Fibroblast of lung (primary cell): ENCODE results near the gene DHX57.

Experiments used
- EZH2 ChIP-seq: IDR thresholded peaks from 2 replicates; pipeline ENCODE4 v1.5.1; 2012; ENCODE audit warnings: low read length, control low read depth, mild to moderate bottlenecking; ENCODE audit errors: missing control alignments
- TF ChIP-seq, protein P1 (sequence below), 2 donors: IDR thresholded peaks in 1 of 2; conservative IDR thresholded peaks in 1 of 2; 1 replicate in 1 of 2; 2 replicates in 1 of 2; pipeline ENCODE4 v1.5.1; 2011 to 2012; ENCODE audit warnings: low read length in 2 of 2, control low read depth in 1 of 2, inconsistent platforms in 1 of 2, low read depth in 1 of 2, mild to moderate bottlenecking in 1 of 2

DNA sequence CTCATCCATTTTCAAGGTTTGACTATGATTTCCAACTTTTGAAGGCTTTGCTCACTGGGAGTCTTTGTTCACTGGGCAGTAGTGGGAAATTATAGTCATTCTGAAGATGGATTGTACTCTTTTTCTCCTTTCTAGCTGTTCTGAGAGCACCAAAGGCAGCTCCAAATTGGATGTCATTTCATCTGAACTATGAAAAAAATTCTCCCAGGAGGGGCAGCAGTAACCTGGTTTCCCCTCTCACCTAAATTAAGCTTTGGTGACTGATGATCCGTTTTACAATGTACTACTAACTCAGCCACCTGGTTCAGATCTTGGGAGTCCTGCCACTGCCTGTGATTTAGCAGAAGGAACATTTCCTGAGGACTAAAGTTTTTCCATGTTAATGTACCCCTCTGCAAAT, 31.5 kb upstream of the DHX57 start:
- no peak for TF ChIP-seq EZH2
- TF ChIP-seq, protein P1, sequence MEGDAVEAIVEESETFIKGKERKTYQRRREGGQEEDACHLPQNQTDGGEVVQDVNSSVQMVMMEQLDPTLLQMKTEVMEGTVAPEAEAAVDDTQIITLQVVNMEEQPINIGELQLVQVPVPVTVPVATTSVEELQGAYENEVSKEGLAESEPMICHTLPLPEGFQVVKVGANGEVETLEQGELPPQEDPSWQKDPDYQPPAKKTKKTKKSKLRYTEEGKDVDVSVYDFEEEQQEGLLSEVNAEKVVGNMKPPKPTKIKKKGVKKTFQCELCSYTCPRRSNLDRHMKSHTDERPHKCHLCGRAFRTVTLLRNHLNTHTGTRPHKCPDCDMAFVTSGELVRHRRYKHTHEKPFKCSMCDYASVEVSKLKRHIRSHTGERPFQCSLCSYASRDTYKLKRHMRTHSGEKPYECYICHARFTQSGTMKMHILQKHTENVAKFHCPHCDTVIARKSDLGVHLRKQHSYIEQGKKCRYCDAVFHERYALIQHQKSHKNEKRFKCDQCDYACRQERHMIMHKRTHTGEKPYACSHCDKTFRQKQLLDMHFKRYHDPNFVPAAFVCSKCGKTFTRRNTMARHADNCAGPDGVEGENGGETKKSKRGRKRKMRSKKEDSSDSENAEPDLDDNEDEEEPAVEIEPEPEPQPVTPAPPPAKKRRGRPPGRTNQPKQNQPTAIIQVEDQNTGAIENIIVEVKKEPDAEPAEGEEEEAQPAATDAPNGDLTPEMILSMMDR (conservative IDR thresholded peaks at IDR 0.05 in 1 of 2, IDR thresholded peaks at IDR 0.05 in 1 of 2; ENCODE audit: low read depth in 1 of 2, low read length in 2 of 2) = no peak
